22Rv1 (cell line): ENCODE results near the gene TMEM259.

Experiments used
- H3K27ac ChIP-seq: fragments of 450-650 bp; 2 replicates; pipeline ENCODE4 v1.5.1; 2017
- CTCF ChIP-seq: fragments of 450-650 bp; IDR thresholded peaks from 2 replicates; pipeline ENCODE4 v1.5.1; 2017; ENCODE audit warnings: mild to moderate bottlenecking
- ZFX ChIP-seq: fragments of 450-650 bp; IDR thresholded peaks from 2 replicates; pipeline ENCODE4 v1.6.1; 2017; ENCODE audit warnings: antibody characterized with exemption, borderline replicate concordance

The TMEM259 gene

GRCh38 chr19:1061987-1062386, 41.1 kb upstream of the TMEM259 start:
- no peak for TF ChIP-seq ZFX
- no peak for TF ChIP-seq CTCF
- peak overlapping the region; percentile 27; the same call in 1 of the 2 replicates for H3K27ac ChIP-seq

- TF ChIP-seq CTCF (no peak), ZFX (no peak)
- H3K27ac ChIP-seq = no peak overlapping the region
Measured at GRCh38 chr19:1060689-1061088, 39.8 kb upstream of the TMEM259 start.

- H3K27ac ChIP-seq = no peak overlapping the region
Measured at GRCh38 chr19:1058112-1058511, 37.2 kb upstream of the TMEM259 start.

GRCh38 chr19:1057176-1057855, 36.4 kb upstream of the TMEM259 start:
- H3K27ac ChIP-seq = no peak overlapping the region
- TF ChIP-seq CTCF (no peak), ZFX (no peak)

More at GRCh38 chr19:1058112-1058511, 37.2 kb upstream of the TMEM259 start:
- TF ChIP-seq ZFX (no peak), CTCF (no peak)

- H3K27ac ChIP-seq = no peak overlapping the region
- TF ChIP-seq ZFX (no peak), CTCF (no peak)
Measured at GRCh38 chr19:1055886-1056620, 35.1 kb upstream of the TMEM259 start.

- TF ChIP-seq ZFX = no peak
- TF ChIP-seq CTCF = no peak
- no peak overlapping the region for H3K27ac ChIP-seq
Measured at GRCh38 chr19:1055028-1055425, 34.1 kb upstream of the TMEM259 start.
